Activated CD8-positive, alpha-beta T cell treated with anti-CD3 and anti-CD28 coated beads for 36 hours (primary cell): ENCODE measurements around the gene ZBTB7B. TPM values are rescaled to one million over a fixed set of nuclear protein-coding genes. Genes with fewer than 3 reads are reported as not detected.

ENCODE experiments used
- ATAC-seq: fragments of 200-7000 bp; cut with Tn5 transposase; one replicate; pipeline ENCODE4 v1.10.0; 2021; ENCODE audit warnings: mild to moderate bottlenecking, moderate library complexity
- CTCF ChIA-PET: fragments of 350-600 bp; sonication (Branson Sonifier 250); formaldehyde crosslinking; loops from one replicate; lab custom pipeline; 2021; ENCODE audit warnings: antibody characterized with exemption; lab: Charles Lee
- POLR2A ChIA-PET: fragments of 350-600 bp; sonication (Branson Sonifier 250); formaldehyde crosslinking; loops from one replicate; lab custom pipeline; 2021; ENCODE audit warnings: antibody characterized with exemption; lab: Charles Lee
- DNase-seq: peaks from one replicate; pipeline ENCODE4 v3.0.0-alpha.2; 2020
- H3K27ac Mint-ChIP-seq: one replicate; pipeline ENCODE4 v1.8.0; 2021; ENCODE audit warnings: mild to moderate bottlenecking, mixed read lengths
- H3K27me3 Mint-ChIP-seq: one replicate; pipeline ENCODE4 v1.8.0; 2021; ENCODE audit warnings: mixed read lengths
- H3K36me3 Mint-ChIP-seq: one replicate; pipeline ENCODE4 v1.8.0; 2021; ENCODE audit warnings: low read depth, mixed read lengths
- H3K4me1 Mint-ChIP-seq: one replicate; pipeline ENCODE4 v1.8.0; 2021; ENCODE audit warnings: low read depth, mixed read lengths
- H3K4me3 Mint-ChIP-seq: one replicate; pipeline ENCODE4 v1.8.0; 2021; ENCODE audit warnings: mild to moderate bottlenecking, moderate library complexity, mixed read lengths
- H3K9me3 Mint-ChIP-seq: one replicate; pipeline ENCODE4 v1.8.0; 2021; ENCODE audit warnings: mixed read lengths
- intact Hi-C: fragments of 100-400 bp; cut with micrococcal nuclease; formaldehyde crosslinking; loops from one replicate; pipeline ENCODE4 v1.10.0; 2022
- total RNA-seq, 2 experiments: library from RNA; stranded (reverse); gene quantifications; one replicate each; pipeline ENCODE4 v1.2.3, GENCODE V29; 2021
- TF ChIP-seq, protein P1 (sequence below): fragments of 200-600 bp; IDR thresholded peaks from one replicate; pipeline ENCODE4 v1.8.0; 2022; ENCODE audit warnings: antibody characterized with exemption, mild to moderate bottlenecking

ZBTB7B gene
- total RNA-seq, 2 experiments from 2014 or later, result 26.3 to 26.5 TPM

DNA sequence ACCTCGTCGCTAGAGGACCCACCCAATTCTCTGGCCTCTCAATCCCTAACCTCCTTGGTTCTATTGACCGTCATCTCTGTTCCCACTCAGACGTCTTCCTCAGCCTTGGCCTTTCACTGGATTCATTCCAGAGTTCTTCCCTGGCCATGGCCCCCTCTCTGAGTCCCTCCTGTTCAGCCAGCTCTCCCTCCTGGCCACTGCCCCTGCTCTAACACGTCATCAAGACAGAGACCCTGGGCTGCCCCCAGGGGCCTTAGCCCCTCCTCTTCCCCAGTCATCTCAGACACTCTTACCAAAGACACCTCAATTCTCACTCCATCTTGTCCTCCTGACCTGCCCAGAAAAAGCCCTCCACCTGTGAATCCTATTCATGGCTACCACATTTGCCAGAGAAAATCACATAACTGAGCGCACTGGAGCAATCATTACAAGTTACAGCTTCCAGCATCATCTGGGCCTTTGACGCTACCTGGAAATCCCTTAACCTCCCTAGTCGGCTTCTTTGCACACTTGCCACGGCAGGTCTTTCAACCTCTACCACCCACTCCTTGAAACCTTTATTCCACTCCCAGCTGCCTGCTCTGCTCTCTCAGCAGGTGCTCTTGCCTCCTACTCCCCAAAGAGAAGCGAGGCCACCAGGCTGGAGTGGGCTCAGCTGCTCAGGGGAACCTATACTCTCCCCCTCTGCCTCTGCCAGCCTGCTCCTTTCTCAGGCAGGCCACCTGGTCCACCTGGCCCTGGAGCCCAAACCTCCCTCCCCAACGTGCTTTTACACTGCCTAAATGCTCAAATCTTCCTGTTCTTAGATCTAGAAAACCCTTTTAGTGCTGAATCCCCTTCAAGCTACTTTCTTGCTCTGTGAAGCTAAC lies 17.0 kb downstream of the ZBTB7B start:
- no peak for DNase-seq
- H3K4me1 Mint-ChIP-seq, result peaks cover 29% of the 10 kb centered on the region
- H3K4me3 Mint-ChIP-seq, result no peak overlapping the region
- ATAC-seq, result no peak
- intact Hi-C loops, result loop anchor here (5.0 kb wide), 1 partner anchor 47 kb away; the partner anchor contains the start of genes CKS1B and SHC1
- POLR2A ChIA-PET, result interaction anchor here (0.7 to 1.0 kb wide), 2 partner anchors 25 to 154 kb away, joined by 3 read pairs; partner anchors contain the start of gene KRTCAP2
- CTCF ChIA-PET, result interaction anchor here (0.6 to 7.6 kb wide), 12 partner anchors 9 to 174 kb away, joined by 3 to 77 read pairs (median 4); partner anchors contain the start of genes FLAD1, KRTCAP2, LENEP and PYGO2
- H3K27ac Mint-ChIP-seq, result no peak overlapping the region
- no peaks in the 10 kb centered on the region for H3K9me3 Mint-ChIP-seq
- peaks cover 8% of the 10 kb centered on the region for H3K36me3 Mint-ChIP-seq
- peaks cover 4% of the 10 kb centered on the region for H3K27me3 Mint-ChIP-seq
- TF ChIP-seq, protein P1, sequence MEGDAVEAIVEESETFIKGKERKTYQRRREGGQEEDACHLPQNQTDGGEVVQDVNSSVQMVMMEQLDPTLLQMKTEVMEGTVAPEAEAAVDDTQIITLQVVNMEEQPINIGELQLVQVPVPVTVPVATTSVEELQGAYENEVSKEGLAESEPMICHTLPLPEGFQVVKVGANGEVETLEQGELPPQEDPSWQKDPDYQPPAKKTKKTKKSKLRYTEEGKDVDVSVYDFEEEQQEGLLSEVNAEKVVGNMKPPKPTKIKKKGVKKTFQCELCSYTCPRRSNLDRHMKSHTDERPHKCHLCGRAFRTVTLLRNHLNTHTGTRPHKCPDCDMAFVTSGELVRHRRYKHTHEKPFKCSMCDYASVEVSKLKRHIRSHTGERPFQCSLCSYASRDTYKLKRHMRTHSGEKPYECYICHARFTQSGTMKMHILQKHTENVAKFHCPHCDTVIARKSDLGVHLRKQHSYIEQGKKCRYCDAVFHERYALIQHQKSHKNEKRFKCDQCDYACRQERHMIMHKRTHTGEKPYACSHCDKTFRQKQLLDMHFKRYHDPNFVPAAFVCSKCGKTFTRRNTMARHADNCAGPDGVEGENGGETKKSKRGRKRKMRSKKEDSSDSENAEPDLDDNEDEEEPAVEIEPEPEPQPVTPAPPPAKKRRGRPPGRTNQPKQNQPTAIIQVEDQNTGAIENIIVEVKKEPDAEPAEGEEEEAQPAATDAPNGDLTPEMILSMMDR, result no peak

DNA sequence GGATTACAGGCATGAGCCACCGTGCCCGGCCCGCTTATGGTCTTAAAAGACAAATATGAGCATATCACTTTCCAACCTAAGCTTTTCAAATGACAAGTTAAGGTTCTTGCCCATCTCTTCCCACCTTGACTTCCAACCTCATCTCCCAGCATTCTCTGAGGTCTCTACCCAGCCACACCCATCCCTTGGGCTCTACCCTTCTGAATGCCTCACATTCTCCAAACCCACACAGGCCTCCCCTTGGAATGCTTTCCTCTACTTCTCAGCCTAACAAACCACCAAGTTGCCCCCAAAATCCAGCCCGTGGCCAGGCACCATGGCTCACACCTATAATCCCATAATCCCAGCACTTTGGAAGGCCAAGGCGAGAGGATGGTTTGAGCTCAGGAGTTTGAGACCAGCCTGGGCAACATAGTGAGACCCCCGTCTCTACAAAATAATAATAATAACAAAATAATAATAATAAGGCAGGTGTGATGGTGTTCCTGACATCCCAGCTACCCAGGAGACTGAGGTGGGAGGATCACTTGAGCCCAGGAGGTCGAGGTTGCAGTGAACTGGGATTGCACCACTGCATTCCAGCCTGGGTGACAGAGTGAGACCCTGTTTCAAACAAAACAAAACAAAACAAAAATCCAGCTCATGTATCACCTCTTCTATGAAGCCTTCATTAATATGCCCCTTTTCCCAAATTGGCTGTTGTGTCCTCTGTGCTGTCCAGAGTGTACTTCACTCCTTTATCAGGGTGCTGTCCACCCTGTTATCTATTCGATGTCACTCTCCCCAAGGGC lies 19.7 kb downstream of the ZBTB7B start:
- H3K4me1 Mint-ChIP-seq, result peaks cover 12% of the 10 kb centered on the region
- intact Hi-C loops, result no loop called here
- H3K4me3 Mint-ChIP-seq, result no peak overlapping the region
- ATAC-seq (no peak), DNase-seq (no peak)
- CTCF ChIA-PET, result interaction anchor here (0.9 to 1.9 kb wide), 9 partner anchors 9 to 78 kb away, joined by 3 to 6 read pairs (median 4); partner anchors contain the start of genes ADAM15, FLAD1 and PYGO2
- H3K36me3 Mint-ChIP-seq, result no peaks in the 10 kb centered on the region
- H3K27ac Mint-ChIP-seq, result no peak overlapping the region
- H3K27me3 Mint-ChIP-seq, result peaks cover 4% of the 10 kb centered on the region
- TF ChIP-seq, protein P1, result no peak
- no peaks in the 10 kb centered on the region for H3K9me3 Mint-ChIP-seq
- POLR2A ChIA-PET, result interaction anchor here (1.0 to 1.2 kb wide), 2 partner anchors 16 to 19 kb away, joined by 3 read pairs; no protein-coding TSS in a partner anchor

DNA sequence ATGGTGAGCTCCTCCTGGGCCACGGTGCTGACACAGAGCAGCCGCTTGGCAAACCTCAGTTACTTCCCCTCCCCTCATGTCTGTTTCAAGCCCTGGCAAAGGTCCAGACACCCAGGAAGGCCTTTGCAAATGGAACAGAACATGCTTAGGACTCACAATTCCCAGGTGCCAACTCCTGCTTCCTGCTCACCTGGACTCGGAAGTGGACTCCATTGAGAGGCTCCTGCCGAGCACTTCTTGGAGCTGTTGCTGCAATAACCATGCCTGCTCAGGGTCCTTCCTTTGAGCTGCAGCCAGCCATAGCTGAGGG lies 20.3 kb downstream of the ZBTB7B start:
- Mint-ChIP-seq H3K27ac (no peak overlapping the region), H3K36me3 (no peaks in the 10 kb centered on the region), H3K27me3 (peaks cover 4% of the 10 kb centered on the region), H3K9me3 (no peaks in the 10 kb centered on the region), H3K4me3 (no peak overlapping the region), H3K4me1 (peaks cover 8% of the 10 kb centered on the region)
- ATAC-seq (no peak), DNase-seq (no peak)
- CTCF ChIA-PET, result interaction anchor here (0.9 to 1.9 kb wide), 6 partner anchors 10 to 79 kb away, joined by 3 to 6 read pairs (median 4); partner anchors contain the start of genes FLAD1 and PYGO2
- POLR2A ChIA-PET, result interaction anchor here (1.0 kb wide), 1 partner anchor 16 kb away, joined by 3 read pairs; no protein-coding TSS in a partner anchor
- TF ChIP-seq, protein P1, result no peak
- intact Hi-C loops, result no loop called here

DNA sequence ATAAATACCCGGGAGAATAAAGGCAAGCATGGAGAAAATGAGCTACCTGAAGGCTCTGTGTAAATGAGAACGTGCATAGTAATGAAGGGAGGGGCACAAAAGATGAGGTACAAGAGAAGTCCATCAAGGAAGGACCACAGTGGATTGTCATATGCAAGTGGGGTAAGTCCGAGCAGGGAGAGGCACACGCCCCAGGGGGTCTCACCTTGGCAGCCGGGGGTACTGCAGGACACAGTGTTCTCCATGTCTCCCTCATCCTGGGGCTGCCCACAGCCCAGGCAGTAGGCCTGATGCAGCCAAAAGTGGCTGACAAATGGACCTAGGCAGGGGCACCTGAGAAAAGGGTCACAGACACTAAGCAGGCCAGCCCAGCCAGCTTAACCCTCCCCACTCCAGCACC lies 21.0 kb downstream of the ZBTB7B start:
- POLR2A ChIA-PET, result no interaction called here
- TF ChIP-seq, protein P1, result no peak
- intact Hi-C loops, result no loop called here

More for the DNA sequence above, 21.0 kb downstream of the ZBTB7B start:
- CTCF ChIA-PET, result interaction anchor here (1.8 to 1.9 kb wide), 2 partner anchors 10 to 21 kb away, joined by 5 to 6 read pairs; no protein-coding TSS in a partner anchor
- Mint-ChIP-seq H3K36me3 (no peaks in the 10 kb centered on the region), H3K4me1 (peaks cover 6% of the 10 kb centered on the region), H3K27me3 (peaks cover 4% of the 10 kb centered on the region), H3K4me3 (no peak overlapping the region), H3K27ac (no peak overlapping the region), H3K9me3 (no peaks in the 10 kb centered on the region)
- no peak for ATAC-seq
- DNase-seq, result no peak
